Epithelial cell of esophagus (primary cell): ENCODE data around the gene DESI1.
"Not testable (repeated sequence)": the region's sequence is repeated elsewhere in the genome, so short reads cannot be mapped to it uniquely, and the experiment has no call there.

Source experiments
- DNase-seq: peaks from one replicate; pipeline ENCODE4 v3.0.0; 2010; ENCODE audit warnings: low read depth
- H3K4me3 ChIP-seq: 2 replicates; pipeline ENCODE4 v1.5.1; 2011; ENCODE audit warnings: mild to moderate bottlenecking, low read length, control low read depth
- TF ChIP-seq, protein P1 (sequence below): IDR thresholded peaks from 2 replicates; pipeline ENCODE4 v1.5.1; 2011; ENCODE audit warnings: low read depth, mild to moderate bottlenecking, low read length, control low read depth, inconsistent platforms; ENCODE audit not compliant: insufficient read depth; ENCODE audit errors: missing control alignments

Gene DESI1

GRCh38 chr22:41598891-41599635, 21.8 kb downstream of the DESI1 start:
- H3K4me3 ChIP-seq: no peak overlapping the region
- TF ChIP-seq, protein P1, sequence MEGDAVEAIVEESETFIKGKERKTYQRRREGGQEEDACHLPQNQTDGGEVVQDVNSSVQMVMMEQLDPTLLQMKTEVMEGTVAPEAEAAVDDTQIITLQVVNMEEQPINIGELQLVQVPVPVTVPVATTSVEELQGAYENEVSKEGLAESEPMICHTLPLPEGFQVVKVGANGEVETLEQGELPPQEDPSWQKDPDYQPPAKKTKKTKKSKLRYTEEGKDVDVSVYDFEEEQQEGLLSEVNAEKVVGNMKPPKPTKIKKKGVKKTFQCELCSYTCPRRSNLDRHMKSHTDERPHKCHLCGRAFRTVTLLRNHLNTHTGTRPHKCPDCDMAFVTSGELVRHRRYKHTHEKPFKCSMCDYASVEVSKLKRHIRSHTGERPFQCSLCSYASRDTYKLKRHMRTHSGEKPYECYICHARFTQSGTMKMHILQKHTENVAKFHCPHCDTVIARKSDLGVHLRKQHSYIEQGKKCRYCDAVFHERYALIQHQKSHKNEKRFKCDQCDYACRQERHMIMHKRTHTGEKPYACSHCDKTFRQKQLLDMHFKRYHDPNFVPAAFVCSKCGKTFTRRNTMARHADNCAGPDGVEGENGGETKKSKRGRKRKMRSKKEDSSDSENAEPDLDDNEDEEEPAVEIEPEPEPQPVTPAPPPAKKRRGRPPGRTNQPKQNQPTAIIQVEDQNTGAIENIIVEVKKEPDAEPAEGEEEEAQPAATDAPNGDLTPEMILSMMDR: no peak
- DNase-seq: peak; percentile 81

DNA sequence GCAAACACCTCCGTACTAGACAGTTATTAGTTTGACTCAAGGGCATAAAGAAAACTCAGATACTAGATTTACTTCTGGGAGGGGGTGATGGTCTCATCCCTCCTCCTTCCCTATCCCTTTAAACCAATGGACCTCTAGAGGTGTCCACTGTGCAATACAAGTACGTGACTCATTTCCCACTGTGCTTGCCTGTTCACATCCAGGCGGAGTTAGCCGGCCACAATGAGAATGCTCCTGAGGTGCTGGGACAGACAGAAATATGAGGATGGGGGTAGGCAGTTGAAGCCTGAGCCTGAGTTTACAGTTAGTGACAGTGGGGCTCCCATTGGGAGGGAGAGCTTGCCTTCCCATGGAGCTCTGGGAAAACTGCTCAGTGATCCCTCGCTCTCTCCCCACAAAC, 22.8 kb downstream of the DESI1 start:
- DNase-seq: peak; percentile 90
- H3K4me3 ChIP-seq: no peak overlapping the region
- TF ChIP-seq, protein P1: no peak

DNA sequence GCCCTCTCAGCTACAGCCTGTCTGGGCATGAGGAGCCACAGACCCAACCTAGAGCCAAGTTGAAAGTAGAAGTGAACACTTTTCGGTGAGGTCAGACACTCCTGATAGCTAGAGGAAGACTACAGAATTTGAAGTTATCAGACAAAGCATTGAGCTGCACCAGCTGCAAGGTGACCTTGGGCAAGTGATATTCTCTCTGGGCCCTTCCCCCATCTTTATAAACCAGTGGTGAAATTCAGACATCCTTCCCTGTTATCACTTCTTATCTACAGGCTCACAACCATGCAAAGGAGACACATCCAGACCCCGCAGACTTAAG, 23.2 kb downstream of the DESI1 start:
- TF ChIP-seq, protein P1: no peak
- no peak for DNase-seq
- H3K4me3 ChIP-seq: no peak overlapping the region

DNA sequence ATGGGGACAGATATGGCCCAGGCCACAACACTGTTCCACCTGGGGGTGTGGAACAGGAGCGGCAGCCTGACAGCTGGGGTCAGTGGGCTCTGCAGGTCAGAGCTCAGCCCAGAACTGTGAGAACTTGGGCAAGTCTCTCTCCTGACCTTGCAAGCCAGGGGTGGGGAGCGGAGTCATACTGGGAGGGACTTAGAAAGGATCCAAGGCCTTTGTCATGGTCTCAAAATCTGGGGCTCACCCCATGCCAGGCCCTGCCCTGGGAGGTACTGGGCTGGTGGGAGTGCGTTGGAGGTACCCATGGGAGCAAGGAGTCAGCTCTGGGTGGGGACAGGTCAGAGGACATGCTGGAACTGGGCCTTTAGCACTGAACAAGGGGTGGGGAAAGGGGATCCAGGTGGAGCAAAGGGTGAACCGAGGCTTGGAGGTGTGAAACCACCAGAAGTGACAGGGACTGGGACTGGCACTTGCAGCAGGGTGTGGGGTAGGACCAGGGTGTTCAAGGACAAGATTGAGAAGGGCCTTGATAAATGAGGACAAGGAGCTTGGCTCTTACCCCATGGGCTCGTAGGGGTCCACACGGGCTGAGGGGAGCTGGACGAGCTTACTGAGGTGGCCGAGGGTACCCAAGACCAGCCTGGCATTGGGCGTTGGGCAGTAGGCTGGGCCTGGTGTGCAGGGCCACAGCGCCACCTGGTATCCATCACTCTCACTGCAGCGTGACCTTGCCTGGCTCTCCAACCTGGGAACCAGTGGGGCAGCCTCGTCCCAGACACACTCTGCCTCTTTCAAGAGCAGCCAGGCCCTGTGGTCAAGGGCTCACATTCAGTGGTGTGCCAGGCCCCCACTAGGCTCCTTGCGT, 23.8 kb downstream of the DESI1 start:
- peak; percentile 73 for DNase-seq
- no peak overlapping the region for H3K4me3 ChIP-seq
- TF ChIP-seq, protein P1: peak; percentile 81

DNA sequence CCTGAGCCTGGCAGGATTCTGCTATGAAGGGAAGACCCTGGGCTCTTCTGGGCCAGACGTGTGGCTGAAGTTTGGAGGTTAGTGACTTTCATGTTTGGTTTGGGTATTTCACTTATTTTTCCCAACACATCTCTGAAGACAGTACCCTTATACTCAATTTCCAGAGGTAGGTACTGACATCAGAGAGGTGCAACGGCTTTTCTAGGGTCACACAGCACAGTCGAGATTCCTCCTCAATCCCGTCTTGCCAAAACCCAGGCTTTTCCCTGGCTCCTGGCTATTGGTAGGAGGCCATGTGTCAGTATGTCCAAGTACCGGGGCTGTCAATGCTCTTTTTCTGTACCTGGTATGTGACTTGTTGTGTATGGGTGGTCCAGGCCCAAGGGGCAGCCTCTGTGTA, 25.1 kb downstream of the DESI1 start:
- DNase-seq: no peak
- TF ChIP-seq, protein P1: no peak
- no peak overlapping the region for H3K4me3 ChIP-seq

- not testable (repeated sequence) for DNase-seq, H3K4me3 ChIP-seq
Measured at GRCh38 chr22:41593336-41593960, 27.4 kb downstream of the DESI1 start.
